22Rv1 (cell line): ENCODE results near the gene KIZ.

ENCODE experiments used
- H3K27ac ChIP-seq: fragments of 450-650 bp; 2 replicates; pipeline ENCODE4 v1.5.1; 2017
- ZFX ChIP-seq: fragments of 450-650 bp; IDR thresholded peaks from 2 replicates; pipeline ENCODE4 v1.6.1; 2017; ENCODE audit warnings: antibody characterized with exemption, borderline replicate concordance
- TF ChIP-seq, protein P1 (sequence below): fragments of 450-650 bp; IDR thresholded peaks from 2 replicates; pipeline ENCODE4 v1.5.1; 2017; ENCODE audit warnings: mild to moderate bottlenecking

KIZ gene

DNA sequence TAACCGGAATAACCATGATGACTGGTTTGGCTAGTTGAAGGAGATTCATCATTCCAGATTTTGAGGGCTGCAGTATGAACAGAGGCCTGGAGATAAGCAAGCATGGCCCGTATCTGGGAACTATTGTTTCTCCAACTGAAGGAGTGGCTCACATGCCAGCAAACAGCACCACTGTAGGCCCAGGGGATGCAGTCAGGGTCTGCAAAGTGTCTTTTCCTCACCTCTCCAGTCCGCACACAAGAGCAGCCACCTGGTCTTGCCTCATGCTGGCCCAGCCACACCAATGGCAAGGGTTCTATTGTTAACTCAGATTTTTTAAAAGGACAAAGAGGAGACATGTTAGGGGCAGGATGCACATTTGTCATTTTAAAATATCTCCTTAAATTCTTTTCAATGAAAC, 55.1 kb downstream of the KIZ start:
- no peak overlapping the region for H3K27ac ChIP-seq
- TF ChIP-seq, protein P1, sequence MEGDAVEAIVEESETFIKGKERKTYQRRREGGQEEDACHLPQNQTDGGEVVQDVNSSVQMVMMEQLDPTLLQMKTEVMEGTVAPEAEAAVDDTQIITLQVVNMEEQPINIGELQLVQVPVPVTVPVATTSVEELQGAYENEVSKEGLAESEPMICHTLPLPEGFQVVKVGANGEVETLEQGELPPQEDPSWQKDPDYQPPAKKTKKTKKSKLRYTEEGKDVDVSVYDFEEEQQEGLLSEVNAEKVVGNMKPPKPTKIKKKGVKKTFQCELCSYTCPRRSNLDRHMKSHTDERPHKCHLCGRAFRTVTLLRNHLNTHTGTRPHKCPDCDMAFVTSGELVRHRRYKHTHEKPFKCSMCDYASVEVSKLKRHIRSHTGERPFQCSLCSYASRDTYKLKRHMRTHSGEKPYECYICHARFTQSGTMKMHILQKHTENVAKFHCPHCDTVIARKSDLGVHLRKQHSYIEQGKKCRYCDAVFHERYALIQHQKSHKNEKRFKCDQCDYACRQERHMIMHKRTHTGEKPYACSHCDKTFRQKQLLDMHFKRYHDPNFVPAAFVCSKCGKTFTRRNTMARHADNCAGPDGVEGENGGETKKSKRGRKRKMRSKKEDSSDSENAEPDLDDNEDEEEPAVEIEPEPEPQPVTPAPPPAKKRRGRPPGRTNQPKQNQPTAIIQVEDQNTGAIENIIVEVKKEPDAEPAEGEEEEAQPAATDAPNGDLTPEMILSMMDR = no peak
- TF ChIP-seq ZFX = no peak

DNA sequence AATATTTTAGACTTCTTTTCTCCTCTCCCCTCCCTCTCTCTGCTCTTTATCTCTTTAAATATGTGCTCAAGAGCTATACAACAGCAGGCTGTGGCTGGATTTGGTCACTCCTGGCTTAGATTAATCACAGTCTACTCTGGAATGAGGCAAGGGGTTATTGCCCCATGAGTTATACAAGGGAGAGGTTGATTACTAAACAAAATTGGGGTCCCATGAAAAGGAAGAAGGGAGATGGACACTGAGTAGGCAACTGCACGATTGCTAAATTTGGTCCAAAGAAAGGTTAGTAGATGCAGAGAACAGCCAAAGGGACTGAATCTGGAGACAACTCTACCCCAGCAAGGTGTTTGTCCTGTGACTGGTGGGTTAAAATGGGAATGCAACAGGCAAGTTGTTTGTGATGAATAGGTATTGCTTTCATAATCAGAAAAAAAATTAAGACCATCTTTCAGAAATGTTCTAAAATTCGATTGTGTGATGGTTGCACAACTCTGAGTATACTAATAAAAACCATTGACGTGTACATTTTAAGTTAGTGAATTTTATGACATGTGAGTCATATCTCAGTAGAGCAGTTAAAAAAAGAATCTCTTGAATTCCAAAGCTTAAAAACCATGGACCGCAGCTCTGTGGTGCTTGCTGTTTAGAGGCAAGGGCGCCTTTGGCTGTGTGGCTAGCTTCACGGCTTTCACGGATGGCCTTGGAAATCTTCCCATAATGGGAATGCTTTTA, 57.1 kb downstream of the KIZ start:
- no peak overlapping the region for H3K27ac ChIP-seq
- TF ChIP-seq, protein P1 = no peak
- no peak for TF ChIP-seq ZFX

DNA sequence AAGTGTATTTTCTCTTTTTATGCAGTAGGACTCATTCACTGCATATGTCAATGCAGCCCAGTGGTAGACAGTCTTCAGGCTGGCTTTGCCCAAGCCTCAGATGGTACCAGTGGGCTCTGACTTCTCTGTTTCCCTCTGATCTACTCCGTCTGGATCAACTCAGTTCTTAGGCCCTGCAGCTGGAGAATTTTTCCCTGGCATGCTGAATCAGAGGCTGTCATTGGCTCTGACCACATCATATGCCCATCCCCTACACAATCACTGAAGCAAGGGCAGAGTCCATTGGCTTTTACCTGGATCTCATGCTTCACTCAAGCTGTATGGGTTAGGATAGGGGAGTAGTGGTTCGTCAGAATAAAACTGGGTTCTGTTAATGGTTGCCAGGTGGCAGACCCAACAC, 57.8 kb downstream of the KIZ start:
- H3K27ac ChIP-seq = no peak overlapping the region
- TF ChIP-seq, protein P1 = no peak
- no peak for TF ChIP-seq ZFX

DNA sequence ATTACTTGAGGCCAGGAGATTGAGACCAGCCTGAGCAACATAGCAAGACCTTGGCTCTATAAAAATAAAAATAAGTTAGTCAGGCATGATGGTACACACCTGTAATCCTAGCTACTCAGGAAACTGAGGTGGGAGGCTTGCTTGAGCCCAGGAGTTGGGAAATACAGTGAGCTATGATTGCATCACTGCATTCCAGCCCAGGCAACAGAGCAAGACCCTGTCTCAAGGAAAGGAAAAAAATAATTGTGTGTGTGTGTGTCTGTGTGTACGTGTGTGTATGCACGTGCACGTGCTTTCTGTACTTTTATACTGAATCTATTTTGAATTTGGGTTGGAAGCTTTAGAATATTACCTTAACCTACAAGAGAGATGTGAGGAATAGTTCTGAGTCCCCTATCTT, 58.9 kb downstream of the KIZ start:
- no peak overlapping the region for H3K27ac ChIP-seq
- TF ChIP-seq ZFX = no peak
- TF ChIP-seq, protein P1 = no peak

- TF ChIP-seq, protein P1 = no peak
- no peak for TF ChIP-seq ZFX
- no peak overlapping the region for H3K27ac ChIP-seq
Measured at GRCh38 chr20:21185849-21186248, 60.0 kb downstream of the KIZ start.

DNA sequence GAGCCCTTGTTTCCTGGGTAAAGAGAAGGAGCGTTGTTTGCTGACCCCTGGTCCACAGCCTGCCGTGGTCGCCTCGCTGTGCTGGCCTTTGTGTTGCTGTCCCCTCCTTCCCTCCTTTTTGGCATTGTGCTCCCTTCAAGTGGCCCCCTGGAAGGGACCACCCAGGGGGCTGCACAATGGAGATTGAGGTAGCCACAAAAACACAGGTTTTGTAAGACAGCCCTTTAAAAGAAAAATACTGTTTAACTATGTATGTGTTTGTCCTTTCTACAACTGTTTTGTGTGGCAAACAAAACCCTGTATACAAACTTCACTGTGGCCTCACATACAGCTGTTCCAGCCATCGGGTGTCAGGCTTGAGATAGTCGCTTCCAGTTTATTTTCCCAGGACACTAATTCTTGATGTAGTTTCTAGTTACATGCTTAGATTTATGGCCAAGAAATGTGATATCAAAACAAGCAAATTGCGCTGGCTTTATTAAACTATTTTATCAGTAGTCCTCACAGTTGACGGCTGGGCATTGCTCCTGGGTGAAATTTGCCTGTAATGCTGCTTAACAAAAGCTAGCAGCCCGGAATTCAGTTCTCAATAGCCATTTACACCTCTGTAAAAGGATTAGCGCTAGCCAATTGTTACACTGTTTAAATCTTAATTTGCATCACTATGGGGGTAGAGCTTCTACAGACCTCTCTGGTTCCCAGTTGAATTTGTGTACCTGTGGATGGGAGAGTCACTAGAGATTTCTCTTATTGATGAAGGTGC, 64.1 kb downstream of the KIZ start:
- H3K27ac ChIP-seq = no peak overlapping the region
- TF ChIP-seq, protein P1 = no peak
- TF ChIP-seq ZFX = no peak

- H3K27ac ChIP-seq = no peak overlapping the region
- no peak for TF ChIP-seq ZFX
- TF ChIP-seq, protein P1 = no peak
Measured at GRCh38 chr20:21190869-21191268, 65.0 kb downstream of the KIZ start.
